CD4-positive, alpha-beta T cell treated with Interleukin-15 for 1 hour (primary cell): Measurements from ENCODE around the gene IGF2BP2.

Experiments used
- DNase-seq: peaks from one replicate; pipeline ENCODE4 v3.0.0-alpha.2; 2020

Gene IGF2BP2

GRCh38 chr3:185631508-185632206 is 193.2 kb downstream of the IGF2BP2 start:
- no peak for DNase-seq

- DNase-seq: no peak
Observed at GRCh38 chr3:185631108-185631507, 193.7 kb downstream of the IGF2BP2 start.

GRCh38 chr3:185630182-185630622 is 194.6 kb downstream of the IGF2BP2 start:
- DNase-seq: no peak

- DNase-seq: no peak
Observed at GRCh38 chr3:185629554-185630181, 195.2 kb downstream of the IGF2BP2 start.

GRCh38 chr3:185625784-185626183 is 199.1 kb downstream of the IGF2BP2 start:
- DNase-seq: no peak

GRCh38 chr3:185623939-185624665 is 200.7 kb downstream of the IGF2BP2 start:
- no peak for DNase-seq

GRCh38 chr3:185613016-185613415 is 211.8 kb downstream of the IGF2BP2 start:
- DNase-seq: no peak

- no peak for DNase-seq
Observed at GRCh38 chr3:185606196-185606595, 218.6 kb downstream of the IGF2BP2 start.

- no peak for DNase-seq
Observed at GRCh38 chr3:185605566-185605965, 219.3 kb downstream of the IGF2BP2 start.

GRCh38 chr3:185595526-185595925 is 229.3 kb downstream of the IGF2BP2 start:
- no peak for DNase-seq

- no peak for DNase-seq
Observed at GRCh38 chr3:185594073-185594472, 230.8 kb downstream of the IGF2BP2 start.
